Epithelial cell of esophagus (primary cell): ENCODE data around the gene IL17RC.
"Not testable (repeated sequence)": the region's sequence is repeated elsewhere in the genome, so short reads cannot be mapped to it uniquely, and the experiment has no call there.

ENCODE experiments used
- DNase-seq: peaks from one replicate; pipeline ENCODE4 v3.0.0; 2010; ENCODE audit warnings: low read depth
- H3K4me3 ChIP-seq: 2 replicates; pipeline ENCODE4 v1.5.1; 2011; ENCODE audit warnings: mild to moderate bottlenecking, low read length, control low read depth
- TF ChIP-seq, protein P1 (sequence below): IDR thresholded peaks from 2 replicates; pipeline ENCODE4 v1.5.1; 2011; ENCODE audit warnings: low read depth, mild to moderate bottlenecking, low read length, control low read depth, inconsistent platforms; ENCODE audit not compliant: insufficient read depth; ENCODE audit errors: missing control alignments

IL17RC gene, protein sequence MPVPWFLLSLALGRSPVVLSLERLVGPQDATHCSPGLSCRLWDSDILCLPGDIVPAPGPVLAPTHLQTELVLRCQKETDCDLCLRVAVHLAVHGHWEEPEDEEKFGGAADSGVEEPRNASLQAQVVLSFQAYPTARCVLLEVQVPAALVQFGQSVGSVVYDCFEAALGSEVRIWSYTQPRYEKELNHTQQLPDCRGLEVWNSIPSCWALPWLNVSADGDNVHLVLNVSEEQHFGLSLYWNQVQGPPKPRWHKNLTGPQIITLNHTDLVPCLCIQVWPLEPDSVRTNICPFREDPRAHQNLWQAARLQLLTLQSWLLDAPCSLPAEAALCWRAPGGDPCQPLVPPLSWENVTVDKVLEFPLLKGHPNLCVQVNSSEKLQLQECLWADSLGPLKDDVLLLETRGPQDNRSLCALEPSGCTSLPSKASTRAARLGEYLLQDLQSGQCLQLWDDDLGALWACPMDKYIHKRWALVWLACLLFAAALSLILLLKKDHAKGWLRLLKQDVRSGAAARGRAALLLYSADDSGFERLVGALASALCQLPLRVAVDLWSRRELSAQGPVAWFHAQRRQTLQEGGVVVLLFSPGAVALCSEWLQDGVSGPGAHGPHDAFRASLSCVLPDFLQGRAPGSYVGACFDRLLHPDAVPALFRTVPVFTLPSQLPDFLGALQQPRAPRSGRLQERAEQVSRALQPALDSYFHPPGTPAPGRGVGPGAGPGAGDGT

DNA sequence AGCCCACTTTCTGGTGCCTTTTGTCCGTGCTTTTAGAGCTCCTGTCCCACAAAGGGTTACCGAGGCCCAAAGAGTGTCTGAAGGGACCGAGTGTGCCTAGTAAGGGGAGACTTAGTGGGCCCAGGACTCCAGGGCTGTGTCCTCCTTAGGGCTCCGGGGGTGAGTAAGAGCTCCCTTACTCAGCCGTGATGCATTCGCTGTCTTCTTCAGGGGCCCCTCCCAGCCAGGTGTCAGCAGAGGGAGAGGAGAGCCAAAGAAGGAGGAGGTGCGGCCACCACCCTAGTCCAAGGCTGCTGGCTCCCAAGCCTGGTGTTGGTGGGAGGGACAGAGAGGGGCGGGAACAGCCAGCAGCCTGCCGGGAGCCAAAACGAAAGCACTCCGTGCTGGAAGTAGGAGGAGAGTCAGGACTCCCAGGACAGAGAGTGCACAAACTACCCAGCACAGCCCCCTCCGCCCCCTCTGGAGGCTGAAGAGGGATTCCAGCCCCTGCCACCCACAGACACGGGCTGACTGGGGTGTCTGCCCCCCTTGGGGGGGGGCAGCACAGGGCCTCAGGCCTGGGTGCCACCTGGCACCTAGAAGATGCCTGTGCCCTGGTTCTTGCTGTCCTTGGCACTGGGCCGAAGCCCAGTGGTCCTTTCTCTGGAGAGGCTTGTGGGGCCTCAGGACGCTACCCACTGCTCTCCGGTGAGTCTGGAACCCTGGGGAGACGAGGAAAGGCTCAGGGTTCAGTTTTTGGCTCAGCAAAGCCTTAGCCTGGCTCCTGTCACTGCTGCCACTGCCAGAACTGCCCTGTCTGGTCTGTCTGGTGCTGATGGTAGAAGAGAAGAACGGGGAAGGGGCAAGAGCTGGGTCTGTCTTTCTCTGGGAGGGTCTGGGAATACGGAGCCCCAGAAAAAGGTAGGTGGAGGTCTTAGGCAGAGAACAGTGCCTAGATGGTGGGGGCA, at the start of gene IL17RC:
TSS of gene IL17RC (plus strand) at position 365 of the 947 bp plus-strand sequence. CDS start at position 583, 218 bp downstream.
- peak; percentile 99 for DNase-seq
- peak within 1 kb of the TSS; percentile 61 for H3K4me3 ChIP-seq
- TF ChIP-seq, protein P1, sequence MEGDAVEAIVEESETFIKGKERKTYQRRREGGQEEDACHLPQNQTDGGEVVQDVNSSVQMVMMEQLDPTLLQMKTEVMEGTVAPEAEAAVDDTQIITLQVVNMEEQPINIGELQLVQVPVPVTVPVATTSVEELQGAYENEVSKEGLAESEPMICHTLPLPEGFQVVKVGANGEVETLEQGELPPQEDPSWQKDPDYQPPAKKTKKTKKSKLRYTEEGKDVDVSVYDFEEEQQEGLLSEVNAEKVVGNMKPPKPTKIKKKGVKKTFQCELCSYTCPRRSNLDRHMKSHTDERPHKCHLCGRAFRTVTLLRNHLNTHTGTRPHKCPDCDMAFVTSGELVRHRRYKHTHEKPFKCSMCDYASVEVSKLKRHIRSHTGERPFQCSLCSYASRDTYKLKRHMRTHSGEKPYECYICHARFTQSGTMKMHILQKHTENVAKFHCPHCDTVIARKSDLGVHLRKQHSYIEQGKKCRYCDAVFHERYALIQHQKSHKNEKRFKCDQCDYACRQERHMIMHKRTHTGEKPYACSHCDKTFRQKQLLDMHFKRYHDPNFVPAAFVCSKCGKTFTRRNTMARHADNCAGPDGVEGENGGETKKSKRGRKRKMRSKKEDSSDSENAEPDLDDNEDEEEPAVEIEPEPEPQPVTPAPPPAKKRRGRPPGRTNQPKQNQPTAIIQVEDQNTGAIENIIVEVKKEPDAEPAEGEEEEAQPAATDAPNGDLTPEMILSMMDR, result no peak

DNA sequence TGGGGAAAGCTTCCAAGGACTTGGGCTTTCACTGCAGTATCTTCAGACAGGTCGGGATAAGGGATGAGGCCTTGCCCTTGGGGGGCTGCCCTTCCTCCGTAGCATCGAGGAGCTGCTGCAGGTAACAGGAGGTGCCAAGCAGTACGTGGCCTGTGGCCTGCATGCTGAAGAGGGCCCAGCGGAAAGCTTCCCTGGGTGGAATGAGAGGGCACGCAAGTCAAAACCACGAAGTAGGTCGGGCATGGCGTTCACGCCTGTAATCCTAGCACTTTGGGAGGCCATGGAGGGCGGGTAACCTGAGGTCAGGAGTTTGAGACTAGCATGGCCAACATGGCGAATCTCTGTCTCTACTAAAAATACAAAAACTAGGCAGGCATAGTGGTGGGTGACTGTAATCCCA, 49.8 kb upstream of the IL17RC start:
- no peak overlapping the region for H3K4me3 ChIP-seq
- TF ChIP-seq, protein P1, result no peak
- no peak for DNase-seq

DNA sequence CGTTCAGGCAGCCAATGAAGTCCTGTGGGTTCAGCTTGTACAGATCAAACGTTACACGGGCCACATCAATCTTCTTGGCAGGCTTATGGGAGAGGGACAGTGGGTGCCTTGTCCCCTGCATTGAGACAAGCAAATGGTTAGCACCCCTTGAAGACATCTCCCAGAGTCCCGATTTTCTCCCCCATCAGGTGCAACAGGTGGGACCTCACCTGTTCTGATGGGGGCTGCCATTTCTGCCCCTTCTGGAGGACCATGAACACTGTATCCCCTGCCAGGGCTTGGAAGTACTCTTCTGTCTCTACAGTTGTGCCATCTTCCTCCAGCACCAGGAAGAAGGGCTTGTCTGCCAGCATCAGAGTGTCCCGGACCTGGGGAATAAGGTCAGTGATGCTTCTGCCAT, 46.9 kb upstream of the IL17RC start:
- no peak for DNase-seq
- no peak overlapping the region for H3K4me3 ChIP-seq
- TF ChIP-seq, protein P1, result no peak

DNA sequence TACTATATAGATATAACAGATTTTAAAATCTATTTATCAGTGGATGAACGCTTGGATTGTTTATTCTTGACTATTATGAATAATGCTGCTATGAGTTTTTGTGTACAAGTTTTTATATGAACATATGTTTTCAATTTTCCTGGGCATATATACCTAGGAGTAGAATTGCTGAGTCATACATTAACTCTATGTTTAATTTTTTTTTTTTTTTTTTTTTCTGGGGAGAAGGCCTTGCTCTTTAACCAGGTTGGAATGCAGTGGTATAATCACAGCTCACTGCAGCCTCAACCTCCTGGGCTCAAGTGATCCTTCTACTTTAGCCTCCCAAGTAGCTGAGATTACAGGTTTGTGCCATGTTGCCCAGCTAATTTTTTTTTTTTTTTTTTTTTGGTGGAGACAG, 45.9 kb upstream of the IL17RC start:
- no peak overlapping the region for H3K4me3 ChIP-seq
- TF ChIP-seq, protein P1, result no peak
- DNase-seq, result peak; percentile 56

DNA sequence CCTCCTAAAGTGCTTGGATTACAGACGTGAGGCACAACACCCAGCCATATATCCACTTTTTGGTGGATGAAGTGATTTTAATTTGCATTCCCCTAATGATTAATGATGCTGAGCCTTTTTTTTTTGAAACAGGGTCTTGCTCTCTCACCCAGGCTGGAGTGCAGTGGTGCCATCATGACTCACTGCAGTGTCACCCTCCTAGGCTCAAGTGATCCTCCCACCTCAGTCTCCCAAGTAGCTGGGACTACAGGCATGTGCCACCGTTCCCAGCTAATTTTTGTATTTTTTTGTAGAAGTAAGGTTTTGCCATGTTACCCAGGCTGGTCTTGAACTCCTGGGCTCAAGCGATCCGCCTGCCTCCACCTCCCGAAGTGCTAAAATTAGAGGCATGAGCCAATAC, 44.8 kb upstream of the IL17RC start:
- H3K4me3 ChIP-seq, DNase-seq: not testable (repeated sequence)

DNA sequence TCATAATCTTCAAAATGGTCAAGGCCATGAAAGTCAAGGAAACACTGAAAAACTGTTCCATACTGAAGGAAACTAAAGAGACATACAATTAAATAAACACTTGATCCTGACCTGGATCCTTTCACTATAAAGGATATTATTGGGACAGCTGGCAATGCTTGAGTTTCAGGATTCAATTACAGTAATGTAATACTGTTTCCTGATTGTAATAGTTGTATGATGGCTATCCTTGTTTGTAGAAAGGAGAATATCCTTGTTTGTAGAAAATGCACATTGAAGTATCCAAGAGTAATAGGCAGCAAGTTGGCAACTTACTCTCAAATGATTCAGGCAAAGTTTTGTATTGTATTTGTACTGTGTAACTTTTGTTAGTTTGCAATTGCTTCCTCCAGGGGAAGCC, 41.5 kb upstream of the IL17RC start:
- no peak overlapping the region for H3K4me3 ChIP-seq
- DNase-seq, result no peak
- TF ChIP-seq, protein P1, result no peak

DNA sequence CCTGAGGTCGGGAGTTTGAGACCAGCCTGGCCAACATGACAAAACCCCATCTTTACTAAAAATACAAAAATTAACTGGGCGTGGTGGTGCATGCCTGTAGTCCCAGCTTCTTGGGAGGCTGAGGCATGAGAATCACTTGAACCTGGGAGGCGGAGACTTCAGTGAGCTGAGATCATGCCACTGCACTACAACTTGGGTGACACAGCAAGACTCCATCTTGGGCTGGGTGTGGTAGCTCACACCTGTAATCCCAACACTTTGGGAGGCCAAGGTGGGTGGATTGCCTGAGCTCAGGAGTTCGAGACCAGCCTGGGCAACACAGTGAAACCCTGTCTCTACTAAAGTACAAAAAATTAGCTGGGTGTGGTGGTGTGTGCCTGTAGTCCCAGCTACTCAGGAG, 40.6 kb upstream of the IL17RC start:
- DNase-seq, H3K4me3 ChIP-seq: not testable (repeated sequence)
